ENCODE results near the gene ZNF772. TPM values are rescaled to one million over a fixed set of nuclear protein-coding genes. Genes with fewer than 3 reads are reported as not detected.

ZNF772 gene
- total and polyA plus RNA-seq, 2 of the 8 experiments (the other 6 are each of a cell fraction or from before 2014, with no cell fraction given) = 4.0 to 15.2 TPM

GRCh38 chr19:57435062-57435978, 42.0 kb downstream of the ZNF772 start, which contains the start of gene ZNF749 (continued):
- TF ChIP-seq MAX (IDR thresholded peaks at IDR 0.05) (peak; percentile 82), CHD2 (IDR thresholded peaks at IDR 0.05; ENCODE audit: low read length) (peak; percentile 71), SP2 (IDR thresholded peaks at IDR 0.05; ENCODE audit: low read length) (no peak), CEBPB (IDR thresholded peaks at IDR 0.05; ENCODE audit: low read depth, low read length) (no peak), E2F6 (IDR thresholded peaks at IDR 0.05) (0 out of 2 replicates have a peak, but pooled peaks have one; percentile 23), NRF1 (IDR thresholded peaks at IDR 0.05; ENCODE audit: low read depth, low read length) (no peak), SP4 (IDR thresholded peaks at IDR 0.05; ENCODE audit: low read length) (no peak), BACH1 (IDR thresholded peaks at IDR 0.05; ENCODE audit: low read length) (no peak), YY1 (IDR thresholded peaks at IDR 0.05; ENCODE audit: low read depth, low read length) (peak; percentile 85; the same call in 1 of the 2 replicates), POLR2A (IDR thresholded peaks at IDR 0.05; ENCODE audit: control extremely low read depth in 1 of 2, low read depth in 2 of 2, low read length in 2 of 2) (peak; percentile 52 to 93), GTF2F1 (IDR thresholded peaks at IDR 0.05; ENCODE audit: borderline replicate concordance, low read depth, low read length) (no peak), RAD21 (IDR thresholded peaks at IDR 0.05 in 1 of 2, conservative IDR thresholded peaks at IDR 0.05 in 1 of 2; ENCODE audit: low read depth in 2 of 2, low read length in 2 of 2) (no peak), PHF8 (conservative IDR thresholded peaks at IDR 0.05; ENCODE audit: low read depth, low read length) (peak; percentile 94), CBX8 (IDR thresholded peaks at IDR 0.05; ENCODE audit: borderline replicate concordance, low read depth, low read length) (no peak), NANOG (IDR thresholded peaks at IDR 0.05; ENCODE audit: insufficient read depth, low read depth, low read length, poor library complexity, severe bottlenecking) (peak; percentile 4), SIX5 (IDR thresholded peaks at IDR 0.05; ENCODE audit: low read depth, low read length) (peak; percentile 97), EGR1 (IDR thresholded peaks at IDR 0.05; ENCODE audit: borderline replicate concordance, low read depth, low read length) (peak; percentile 72; the same call in 1 of the 2 replicates), SIN3A (conservative IDR thresholded peaks at IDR 0.05 in 1 of 2, IDR thresholded peaks at IDR 0.05 in 1 of 2; ENCODE audit: low read depth in 1 of 2, low read length in 2 of 2) (peak in 1 of 2 experiments; percentile 62; a peak in 1 of 4 replicates), KDM5A (IDR thresholded peaks at IDR 0.05; ENCODE audit: low read length) (no peak), SAP30 (IDR thresholded peaks at IDR 0.05; ENCODE audit: insufficient read depth, insufficient replicate concordance, low read length) (no peak), ATF3 (IDR thresholded peaks at IDR 0.05; ENCODE audit: insufficient read depth, low read depth, low read length) (no peak)

All from H1 (cell line).